ENCODE data around the gene RBPMS2.

RBPMS2 gene

GRCh38 chr15:64749167-64749566, 26.2 kb downstream of the RBPMS2 start:
- peak; percentile 36 for DNase-seq (ENCODE audit: low read depth, low spot score)
- in situ Hi-C loops (cut with HindIII; ENCODE audit: low sequenced_read_pairs) = no loop called here
- no peak overlapping the region for H3K4me3 ChIP-seq (ENCODE audit: low read depth, low read length)
- TF ChIP-seq, protein P1, sequence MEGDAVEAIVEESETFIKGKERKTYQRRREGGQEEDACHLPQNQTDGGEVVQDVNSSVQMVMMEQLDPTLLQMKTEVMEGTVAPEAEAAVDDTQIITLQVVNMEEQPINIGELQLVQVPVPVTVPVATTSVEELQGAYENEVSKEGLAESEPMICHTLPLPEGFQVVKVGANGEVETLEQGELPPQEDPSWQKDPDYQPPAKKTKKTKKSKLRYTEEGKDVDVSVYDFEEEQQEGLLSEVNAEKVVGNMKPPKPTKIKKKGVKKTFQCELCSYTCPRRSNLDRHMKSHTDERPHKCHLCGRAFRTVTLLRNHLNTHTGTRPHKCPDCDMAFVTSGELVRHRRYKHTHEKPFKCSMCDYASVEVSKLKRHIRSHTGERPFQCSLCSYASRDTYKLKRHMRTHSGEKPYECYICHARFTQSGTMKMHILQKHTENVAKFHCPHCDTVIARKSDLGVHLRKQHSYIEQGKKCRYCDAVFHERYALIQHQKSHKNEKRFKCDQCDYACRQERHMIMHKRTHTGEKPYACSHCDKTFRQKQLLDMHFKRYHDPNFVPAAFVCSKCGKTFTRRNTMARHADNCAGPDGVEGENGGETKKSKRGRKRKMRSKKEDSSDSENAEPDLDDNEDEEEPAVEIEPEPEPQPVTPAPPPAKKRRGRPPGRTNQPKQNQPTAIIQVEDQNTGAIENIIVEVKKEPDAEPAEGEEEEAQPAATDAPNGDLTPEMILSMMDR (IDR thresholded peaks at IDR 0.05; ENCODE audit: low read depth, low read length) = no peak

DNA sequence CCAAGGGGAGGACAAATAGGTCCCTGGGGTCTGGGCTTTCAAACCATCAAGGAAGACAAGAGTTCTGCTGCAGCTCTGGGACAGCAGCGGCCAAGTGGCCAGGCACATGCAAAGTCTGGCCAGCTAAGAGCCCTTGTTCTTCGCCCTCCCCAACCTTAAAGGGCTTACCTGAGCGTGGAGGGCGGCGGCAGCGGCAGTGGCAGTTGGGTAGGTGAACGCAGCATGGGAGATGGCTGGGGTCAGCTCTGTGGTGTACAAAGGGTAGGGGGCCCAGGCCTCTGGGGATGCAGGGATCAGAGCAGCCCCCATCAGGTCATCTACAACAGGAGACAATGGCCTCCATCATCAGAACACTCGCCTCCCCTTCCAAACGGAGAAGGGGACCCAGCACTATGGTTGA, 27.1 kb downstream of the RBPMS2 start:
- no peak for DNase-seq (ENCODE audit: low read depth, low spot score)
- TF ChIP-seq, protein P1 (IDR thresholded peaks at IDR 0.05; ENCODE audit: low read depth, low read length) = no peak
- in situ Hi-C loops (cut with HindIII; ENCODE audit: low sequenced_read_pairs) = no loop called here
- no peak overlapping the region for H3K4me3 ChIP-seq (ENCODE audit: low read depth, low read length)

DNA sequence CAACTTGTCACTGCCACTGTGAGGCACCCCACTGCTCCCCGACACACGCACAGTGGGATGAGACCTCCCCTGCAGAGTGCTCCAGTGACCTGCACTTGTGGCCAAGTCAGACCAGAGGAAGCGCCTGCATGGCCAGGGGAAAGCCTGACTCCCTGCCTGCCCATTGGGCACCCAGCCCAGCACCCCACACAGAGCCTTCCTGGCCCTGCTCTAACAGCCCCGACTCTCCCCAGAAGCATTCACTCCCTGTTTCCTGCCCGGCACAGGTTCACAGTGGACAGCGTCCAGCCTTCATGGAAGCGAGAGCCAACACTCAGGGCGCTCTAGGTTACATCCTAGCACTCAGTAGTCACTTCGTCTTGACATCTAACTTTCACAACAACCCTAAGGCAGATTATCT, 27.8 kb downstream of the RBPMS2 start:
- TF ChIP-seq, protein P1 (IDR thresholded peaks at IDR 0.05; ENCODE audit: low read depth, low read length) = no peak
- in situ Hi-C loops (cut with HindIII; ENCODE audit: low sequenced_read_pairs) = no loop called here
- DNase-seq (ENCODE audit: low read depth, low spot score) = no peak
- no peak overlapping the region for H3K4me3 ChIP-seq (ENCODE audit: low read depth, low read length)

DNA sequence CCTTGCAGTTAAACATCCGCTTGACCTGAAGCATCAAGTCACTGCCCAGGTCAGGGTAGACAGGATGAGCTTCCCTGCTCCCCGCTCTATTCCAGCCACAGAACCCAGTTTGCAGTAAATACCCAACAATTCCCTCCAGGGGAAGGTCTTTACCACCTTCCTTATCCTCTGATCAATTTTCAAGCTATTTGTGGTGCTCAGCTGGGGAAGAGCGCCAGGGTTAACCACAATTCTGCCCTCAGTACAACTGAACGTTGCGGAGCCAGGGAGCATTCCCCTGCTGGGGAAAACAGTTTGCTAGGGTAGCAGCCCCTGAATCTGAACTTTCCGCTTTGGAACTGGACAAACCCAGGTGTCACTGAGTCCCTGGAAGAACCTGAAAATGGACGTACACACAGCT, 28.5 kb downstream of the RBPMS2 start:
- in situ Hi-C loops (cut with HindIII; ENCODE audit: low sequenced_read_pairs) = no loop called here
- no peak for DNase-seq (ENCODE audit: low read depth, low spot score)
- TF ChIP-seq, protein P1 (IDR thresholded peaks at IDR 0.05; ENCODE audit: low read depth, low read length) = no peak

GRCh38 chr15:64746356-64746755, 29.0 kb downstream of the RBPMS2 start:
- DNase-seq (ENCODE audit: low read depth, low spot score) = no peak
- TF ChIP-seq, protein P1 (IDR thresholded peaks at IDR 0.05; ENCODE audit: low read depth, low read length) = no peak
- in situ Hi-C loops (cut with HindIII; ENCODE audit: low sequenced_read_pairs) = no loop called here
- no peak overlapping the region for H3K4me3 ChIP-seq (ENCODE audit: low read depth, low read length)

More for the DNA sequence above, 28.5 kb downstream of the RBPMS2 start:
- no peak overlapping the region for H3K4me3 ChIP-seq (ENCODE audit: low read depth, low read length)

DNA sequence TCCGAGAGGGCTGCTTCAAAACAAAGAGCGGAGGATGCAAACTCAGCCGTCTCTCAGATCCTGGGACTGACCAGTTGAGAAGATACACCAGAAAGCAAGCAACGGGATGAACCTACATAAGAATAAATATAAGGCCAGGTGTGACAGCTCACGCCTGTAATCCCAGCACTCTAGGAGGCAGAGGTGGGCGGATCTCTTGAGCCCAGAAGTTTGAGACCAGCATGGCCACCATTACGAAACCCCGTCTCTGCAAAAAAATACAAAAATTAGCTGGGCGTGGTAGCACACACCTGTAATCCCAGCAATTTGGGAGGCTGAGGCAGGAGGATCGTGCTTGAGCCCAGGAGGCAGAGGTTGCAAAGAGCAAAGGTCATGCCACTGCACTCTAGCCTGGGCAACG, 31.7 kb downstream of the RBPMS2 start:
- TF ChIP-seq, protein P1 (IDR thresholded peaks at IDR 0.05; ENCODE audit: low read depth, low read length) = no peak
- H3K4me3 ChIP-seq (ENCODE audit: low read depth, low read length) = no peak overlapping the region
- DNase-seq (ENCODE audit: low read depth, low spot score) = no peak
- in situ Hi-C loops (cut with HindIII; ENCODE audit: low sequenced_read_pairs) = no loop called here

DNA sequence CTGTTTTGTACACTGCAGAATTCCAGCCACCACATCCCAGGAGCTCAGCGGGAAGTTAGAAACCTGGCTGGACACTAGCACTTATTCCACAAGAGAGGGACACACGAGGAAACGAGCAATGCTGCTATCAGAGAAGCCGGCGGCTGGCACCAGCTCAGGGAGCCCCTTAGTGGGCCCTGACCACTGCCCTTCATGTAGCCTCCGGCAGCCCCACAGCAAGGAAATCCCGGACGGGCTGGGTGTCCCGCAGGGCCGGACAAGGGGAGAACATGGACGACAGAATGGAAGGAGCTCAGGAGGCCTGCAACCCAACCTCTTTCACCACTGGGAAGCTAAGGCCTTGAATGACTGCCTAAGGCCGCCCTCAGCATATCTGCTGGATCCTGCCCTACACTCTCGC, 32.5 kb downstream of the RBPMS2 start:
- no peak for DNase-seq (ENCODE audit: low read depth, low spot score)
- H3K4me3 ChIP-seq (ENCODE audit: low read depth, low read length) = no peak overlapping the region
- TF ChIP-seq, protein P1 (IDR thresholded peaks at IDR 0.05; ENCODE audit: low read depth, low read length) = no peak
- in situ Hi-C loops (cut with HindIII; ENCODE audit: low sequenced_read_pairs) = no loop called here

All from astrocyte of the spinal cord (primary cell).